Measurements from ENCODE around the gene ALK.

DNA sequence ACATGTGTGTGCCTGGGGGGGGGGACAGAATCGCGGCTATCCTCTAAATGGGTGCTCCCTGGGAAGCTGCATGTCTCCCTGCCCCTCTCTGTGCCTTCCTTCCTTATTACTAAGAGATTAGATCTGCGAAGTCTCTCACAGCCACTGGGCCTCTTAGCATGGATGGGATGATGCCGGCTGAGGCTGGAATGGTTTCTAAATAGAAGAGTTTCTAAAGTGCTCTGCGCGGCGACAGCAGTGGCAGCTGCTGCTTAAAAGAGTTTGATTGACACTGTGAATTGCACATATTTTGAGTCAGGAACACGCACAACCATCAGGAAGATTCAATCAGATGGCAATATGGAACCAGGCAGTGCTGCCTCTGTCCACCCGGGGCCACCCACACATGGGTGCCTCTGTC is 642.4 kb downstream of the ALK start:
- TF ChIP-seq, protein P1, sequence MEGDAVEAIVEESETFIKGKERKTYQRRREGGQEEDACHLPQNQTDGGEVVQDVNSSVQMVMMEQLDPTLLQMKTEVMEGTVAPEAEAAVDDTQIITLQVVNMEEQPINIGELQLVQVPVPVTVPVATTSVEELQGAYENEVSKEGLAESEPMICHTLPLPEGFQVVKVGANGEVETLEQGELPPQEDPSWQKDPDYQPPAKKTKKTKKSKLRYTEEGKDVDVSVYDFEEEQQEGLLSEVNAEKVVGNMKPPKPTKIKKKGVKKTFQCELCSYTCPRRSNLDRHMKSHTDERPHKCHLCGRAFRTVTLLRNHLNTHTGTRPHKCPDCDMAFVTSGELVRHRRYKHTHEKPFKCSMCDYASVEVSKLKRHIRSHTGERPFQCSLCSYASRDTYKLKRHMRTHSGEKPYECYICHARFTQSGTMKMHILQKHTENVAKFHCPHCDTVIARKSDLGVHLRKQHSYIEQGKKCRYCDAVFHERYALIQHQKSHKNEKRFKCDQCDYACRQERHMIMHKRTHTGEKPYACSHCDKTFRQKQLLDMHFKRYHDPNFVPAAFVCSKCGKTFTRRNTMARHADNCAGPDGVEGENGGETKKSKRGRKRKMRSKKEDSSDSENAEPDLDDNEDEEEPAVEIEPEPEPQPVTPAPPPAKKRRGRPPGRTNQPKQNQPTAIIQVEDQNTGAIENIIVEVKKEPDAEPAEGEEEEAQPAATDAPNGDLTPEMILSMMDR (IDR thresholded peaks at IDR 0.05) = no peak
- no peak for TF ChIP-seq CEBPB (IDR thresholded peaks at IDR 0.05)
- TF ChIP-seq CHD4 (IDR thresholded peaks at IDR 0.05; ENCODE audit: borderline replicate concordance) = no peak
- no peak for TF ChIP-seq KDM1A (IDR thresholded peaks at IDR 0.05; ENCODE audit: low read depth)
- no peak for TF ChIP-seq RFX5 (IDR thresholded peaks at IDR 0.05)
- TF ChIP-seq TP53 (CRISPR knock-in tag; IDR thresholded peaks at IDR 0.05) = no peak
- TF ChIP-seq NFE2L2 (conservative IDR thresholded peaks at IDR 0.05; ENCODE audit: low read length) = no peak
- TF ChIP-seq HOXB13 (CRISPR knock-in tag; IDR thresholded peaks at IDR 0.05; ENCODE audit: low read depth) = no peak
- TF ChIP-seq EP300 (IDR thresholded peaks at IDR 0.05) = no peak
- TF ChIP-seq KDM5A (IDR thresholded peaks at IDR 0.05) = no peak
- no peak for TF ChIP-seq POLR2A (IDR thresholded peaks at IDR 0.05; ENCODE audit: low read length)
- TF ChIP-seq, protein P2, sequence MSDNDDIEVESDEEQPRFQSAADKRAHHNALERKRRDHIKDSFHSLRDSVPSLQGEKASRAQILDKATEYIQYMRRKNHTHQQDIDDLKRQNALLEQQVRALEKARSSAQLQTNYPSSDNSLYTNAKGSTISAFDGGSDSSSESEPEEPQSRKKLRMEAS (IDR thresholded peaks at IDR 0.05) = no peak

Data from A549 (cell line).